ENCODE results near the gene CX3CL1.
A peak's percentile ranks its signal among the peaks of the same experiment; 100 is the strongest.

CX3CL1 gene

GRCh38 chr16:57407521-57408353, 35.4 kb downstream of the CX3CL1 start:
- DNase-seq, result no peak

- DNase-seq, result peak; percentile 16
Measured at GRCh38 chr16:57409065-57409464, 36.8 kb downstream of the CX3CL1 start.

DNA sequence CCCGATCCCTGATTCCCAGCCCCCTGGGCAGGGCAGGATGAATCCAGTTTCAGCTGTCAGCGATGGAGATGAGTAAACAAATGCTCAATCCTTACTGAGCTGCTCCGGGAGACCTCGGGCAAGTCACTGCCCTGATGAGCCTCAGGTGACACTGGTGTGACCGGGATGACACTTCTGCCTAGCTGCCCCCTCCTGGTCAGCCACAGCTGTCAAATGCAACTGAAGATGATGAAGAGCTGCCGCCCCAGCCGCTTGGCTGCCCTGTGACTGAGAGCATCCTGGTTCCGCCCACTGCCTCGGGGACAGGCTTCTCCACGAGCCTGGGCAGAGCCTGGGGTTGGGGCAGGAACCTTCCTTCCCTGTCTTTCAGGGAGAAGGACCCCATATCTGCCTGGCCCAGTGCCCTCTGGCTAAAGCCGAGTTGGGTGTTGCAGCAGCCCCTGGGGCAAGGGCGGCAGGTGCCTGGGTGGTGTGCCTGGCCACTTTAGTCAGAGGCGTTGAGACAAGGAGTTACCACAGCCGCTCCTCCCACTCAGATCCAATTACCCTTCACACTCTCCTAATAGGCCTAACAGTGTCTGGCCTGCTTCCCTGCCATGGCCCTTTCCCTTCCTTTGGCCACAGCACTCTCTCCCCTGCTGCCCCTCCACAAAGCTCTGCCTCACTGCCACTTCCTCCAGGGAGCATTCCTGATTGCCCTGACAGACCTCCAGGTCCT, 37.7 kb downstream of the CX3CL1 start:
- DNase-seq, result no peak

DNA sequence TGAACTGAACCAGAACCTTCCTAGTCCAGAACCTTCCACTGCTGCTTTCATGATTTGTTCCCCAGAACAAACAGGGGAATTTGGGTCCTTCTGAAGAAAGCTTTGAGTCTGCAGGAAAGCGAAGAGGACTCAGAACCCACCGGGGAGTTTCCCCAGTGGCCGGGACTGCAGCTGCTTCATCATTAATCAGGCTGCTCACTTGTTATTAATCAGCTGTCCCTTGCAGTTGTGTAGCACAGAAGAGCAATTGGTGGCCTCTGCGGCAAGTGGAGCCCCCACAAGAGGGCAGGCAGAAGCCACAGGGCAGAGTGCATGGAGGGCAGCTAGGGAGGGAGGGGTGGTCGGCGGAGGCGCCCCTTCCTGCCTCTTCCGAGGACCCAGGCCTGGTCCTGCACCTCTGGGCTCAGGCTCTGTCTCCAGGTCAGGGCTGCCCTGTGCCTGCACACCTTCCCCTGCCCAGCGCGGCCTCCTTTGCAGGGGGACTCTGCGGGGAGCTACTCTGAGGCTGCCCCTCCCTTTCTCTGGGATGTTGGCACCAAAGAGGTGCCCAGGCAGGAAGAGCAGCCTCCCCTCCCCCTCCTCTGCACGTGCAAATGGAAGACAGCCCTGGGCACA, 39.2 kb downstream of the CX3CL1 start:
- no peak for DNase-seq

DNA sequence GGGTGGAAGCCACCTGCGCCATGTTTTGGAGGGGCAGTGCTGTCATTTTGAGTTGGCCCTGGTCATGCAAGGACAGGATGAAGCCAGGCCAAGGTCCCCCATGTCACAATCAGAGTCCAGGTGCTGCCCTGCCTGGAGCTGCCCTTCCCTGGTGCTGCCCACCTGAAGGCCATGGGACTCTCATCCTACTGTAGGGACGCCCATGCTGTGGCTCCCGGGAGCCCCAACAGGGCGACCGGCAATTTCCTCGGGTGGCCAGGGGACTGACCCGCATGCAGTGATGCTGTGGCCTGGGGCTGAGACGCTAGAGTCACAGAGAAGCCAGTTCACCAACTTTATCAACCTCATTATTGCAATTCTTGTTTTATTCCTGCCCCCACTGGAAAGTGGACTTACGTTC, 40.3 kb downstream of the CX3CL1 start:
- DNase-seq, result no peak

- DNase-seq, result no peak
Measured at GRCh38 chr16:57413301-57413730, 41.0 kb downstream of the CX3CL1 start.

DNA sequence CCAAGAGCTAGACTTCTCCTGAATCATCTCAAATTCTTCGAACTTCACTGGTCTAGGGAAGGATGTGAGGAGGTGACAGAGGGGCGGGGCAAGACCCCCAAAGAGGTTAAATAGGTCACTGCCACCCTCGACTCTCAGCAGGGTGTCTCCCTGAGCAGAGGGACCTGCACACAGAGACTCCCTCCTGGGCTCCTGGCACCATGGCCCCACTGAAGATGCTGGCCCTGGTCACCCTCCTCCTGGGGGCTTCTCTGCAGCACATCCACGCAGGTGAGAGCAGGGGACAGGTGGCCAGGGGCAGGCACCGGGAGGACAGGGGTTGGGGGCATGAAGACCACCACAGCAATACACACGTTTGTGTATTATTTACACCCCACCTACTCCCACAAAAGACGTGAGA, 41.4 kb downstream of the CX3CL1 start:
- no peak for DNase-seq

GRCh38 chr16:57416084-57416483, 43.8 kb downstream of the CX3CL1 start:
- no peak for DNase-seq

GRCh38 chr16:57419506-57419905, 47.2 kb downstream of the CX3CL1 start:
- no peak for DNase-seq

DNA sequence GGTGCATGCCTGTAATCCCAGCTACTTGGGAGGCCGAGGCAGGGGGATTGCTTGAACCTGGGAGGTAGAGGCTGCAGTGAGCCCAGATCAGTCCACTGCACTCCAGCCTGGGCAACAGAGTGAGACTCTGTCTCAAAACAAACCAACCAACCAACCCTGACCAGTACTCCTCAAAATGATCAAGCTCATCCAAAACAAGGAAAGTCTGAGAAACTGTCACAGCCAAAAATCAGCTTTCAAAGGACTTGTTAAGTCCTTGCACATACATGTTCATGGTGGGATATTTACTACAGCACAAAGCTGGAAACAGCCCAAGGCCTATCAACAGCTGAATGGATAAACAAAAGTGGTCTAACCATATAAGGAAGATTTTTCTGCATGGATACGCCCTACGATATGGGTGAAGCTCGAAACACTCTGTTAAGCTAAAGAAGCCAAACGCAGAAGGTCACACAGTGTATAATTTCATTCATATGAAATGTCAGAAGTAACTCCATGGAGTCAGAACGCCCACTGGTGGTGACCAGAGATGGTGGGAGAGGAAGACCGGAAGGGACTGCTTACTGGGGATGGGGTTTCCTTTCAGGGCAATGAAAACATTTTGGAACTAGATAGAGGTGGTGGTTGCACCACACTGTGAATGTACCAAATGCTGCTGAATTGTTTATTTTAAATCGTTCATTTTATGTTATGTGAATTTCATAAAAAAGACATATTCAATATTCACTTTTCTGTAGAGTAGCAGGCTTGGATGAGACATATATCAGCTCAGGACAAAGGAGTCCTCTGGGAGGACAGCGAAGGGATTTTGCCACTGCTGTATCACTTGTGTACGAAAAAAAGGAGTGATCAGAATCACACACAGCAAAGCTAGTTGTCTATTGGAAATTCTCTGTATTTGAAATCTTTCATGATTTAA, 50.0 kb downstream of the CX3CL1 start:
- DNase-seq, result peak; percentile 18

DNA sequence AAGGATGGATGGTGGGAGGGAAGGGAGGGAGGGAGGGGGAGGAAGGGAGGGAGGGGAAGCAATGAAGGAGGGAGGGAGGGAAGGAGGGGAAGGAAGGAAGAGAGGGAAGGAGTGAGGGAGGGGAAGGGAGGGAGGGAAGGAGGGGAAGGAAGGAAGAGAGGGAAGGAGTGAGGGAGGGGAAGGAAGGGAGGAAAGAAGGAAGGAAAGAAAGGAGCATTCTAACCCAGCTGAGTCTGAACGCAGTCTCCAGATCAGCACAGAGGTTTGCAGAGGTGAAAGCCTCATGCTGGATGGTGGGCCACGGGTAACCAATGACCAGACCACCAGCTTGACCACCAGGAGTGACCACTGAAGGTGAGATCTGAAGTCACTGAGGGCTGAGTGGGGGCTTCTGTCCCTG, 50.9 kb downstream of the CX3CL1 start:
- no peak for DNase-seq

DNA sequence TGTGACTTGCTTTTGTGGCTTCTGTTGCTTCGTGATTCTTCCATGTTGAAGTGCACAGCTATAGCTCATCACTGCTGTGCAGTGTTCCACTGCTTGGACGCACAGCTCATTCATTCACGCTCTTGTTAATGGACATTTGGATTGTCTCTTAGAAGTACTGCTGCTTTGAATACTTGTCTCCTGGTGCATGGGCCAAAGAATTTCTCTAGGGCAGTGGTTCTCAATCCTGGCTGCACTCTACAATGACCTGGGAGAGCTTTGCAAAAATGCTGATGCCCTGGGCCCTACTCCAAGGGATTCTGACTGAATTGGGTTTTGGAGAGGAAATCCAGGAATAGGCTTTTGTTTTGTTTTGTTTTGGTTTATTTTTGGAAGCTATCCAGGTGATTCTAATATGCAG, 52.3 kb downstream of the CX3CL1 start:
- DNase-seq, result peak; percentile 25

DNA sequence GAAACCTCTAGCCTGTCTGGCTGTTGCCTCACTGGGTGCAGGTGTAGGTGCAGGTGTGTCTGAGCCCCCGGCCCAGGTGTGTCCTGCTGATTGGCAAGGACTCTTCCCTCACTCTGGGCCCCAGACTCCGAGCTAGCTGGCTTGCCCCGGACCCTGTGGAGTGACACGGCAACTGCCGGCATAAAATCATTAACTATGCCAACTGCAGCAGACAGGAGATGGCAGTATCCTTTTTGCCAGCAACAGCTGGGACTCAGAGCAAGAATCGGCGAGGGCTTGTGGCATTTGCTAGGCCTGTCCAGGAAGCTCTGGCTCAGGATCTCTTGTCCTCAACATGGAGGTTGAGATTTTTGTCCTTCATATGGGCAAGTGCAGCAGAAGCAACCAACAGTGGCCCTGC, 54.1 kb downstream of the CX3CL1 start:
- no peak for DNase-seq

DNA sequence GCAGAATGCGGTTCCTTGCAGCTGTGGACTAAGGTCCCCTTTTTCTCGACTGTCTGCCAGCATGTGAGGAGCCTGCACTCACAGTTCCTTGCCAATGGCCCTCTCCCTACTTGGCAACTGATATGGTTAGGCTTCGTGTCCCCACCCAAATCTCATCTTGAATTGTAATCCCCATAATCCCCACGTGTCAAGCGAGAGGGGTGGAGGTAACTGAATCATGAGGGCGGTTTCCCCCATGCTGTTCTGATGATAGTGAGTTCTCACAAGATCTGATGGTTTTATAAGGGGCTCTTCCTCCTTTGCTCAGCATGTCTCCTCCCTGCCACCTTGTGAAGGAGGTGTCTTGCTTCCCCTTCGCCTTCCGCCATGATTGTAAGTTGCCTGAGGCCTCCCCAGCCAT, 55.0 kb downstream of the CX3CL1 start:
- DNase-seq, result no peak

DNA sequence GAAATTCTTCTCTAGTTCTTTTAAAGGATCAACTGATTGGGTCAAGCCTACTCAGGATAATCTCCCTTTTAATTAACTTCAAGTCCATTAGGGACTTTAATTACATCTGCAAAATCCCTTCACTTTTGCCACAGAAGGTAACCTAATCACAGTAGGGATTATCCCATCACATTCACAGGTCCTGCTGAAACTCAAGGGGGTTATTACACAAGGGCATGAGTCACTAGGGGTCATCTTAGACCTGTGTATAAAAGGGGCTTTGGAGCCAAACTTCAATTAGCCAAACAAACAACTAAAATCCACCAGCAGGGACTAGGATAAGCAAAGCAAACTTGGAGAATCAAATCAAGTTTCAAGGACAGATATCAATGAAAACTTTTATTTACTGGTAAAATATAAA, 55.5 kb downstream of the CX3CL1 start:
- no peak for DNase-seq

- DNase-seq, result no peak
Measured at GRCh38 chr16:57430955-57431354, 58.7 kb downstream of the CX3CL1 start.

GRCh38 chr16:57432505-57432904, 60.2 kb downstream of the CX3CL1 start:
- DNase-seq, result no peak

DNA sequence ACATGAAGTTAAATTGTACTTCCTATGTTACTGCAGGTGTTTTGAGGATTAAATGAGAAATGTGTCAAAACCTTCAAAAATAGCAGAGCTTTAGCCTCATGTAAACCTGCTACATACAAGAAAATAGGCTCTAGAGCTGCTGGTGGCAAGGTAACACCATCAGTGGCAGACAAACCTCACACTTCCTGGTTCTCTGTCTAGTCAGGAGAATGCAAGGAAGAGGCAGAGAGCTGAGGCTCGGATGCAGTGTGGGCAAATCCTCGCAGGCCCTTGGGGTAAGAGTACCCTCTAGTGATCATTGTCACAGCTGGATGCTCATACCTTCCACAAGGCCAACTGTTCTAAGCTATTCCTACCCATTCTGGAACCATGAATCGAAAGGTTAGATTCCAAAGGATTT, 60.7 kb downstream of the CX3CL1 start:
- DNase-seq, result no peak

- no peak for DNase-seq
Measured at GRCh38 chr16:57434003-57434402, 61.7 kb downstream of the CX3CL1 start.
